ENCODE measurements around the gene CECR2. TPM values are rescaled to one million over a fixed set of nuclear protein-coding genes. Genes with fewer than 3 reads are reported as not detected.

CECR2 gene
- total RNA-seq, 3 donors from 2014 or later = 0.05 to 0.14 (median 0.08) TPM

DNA sequence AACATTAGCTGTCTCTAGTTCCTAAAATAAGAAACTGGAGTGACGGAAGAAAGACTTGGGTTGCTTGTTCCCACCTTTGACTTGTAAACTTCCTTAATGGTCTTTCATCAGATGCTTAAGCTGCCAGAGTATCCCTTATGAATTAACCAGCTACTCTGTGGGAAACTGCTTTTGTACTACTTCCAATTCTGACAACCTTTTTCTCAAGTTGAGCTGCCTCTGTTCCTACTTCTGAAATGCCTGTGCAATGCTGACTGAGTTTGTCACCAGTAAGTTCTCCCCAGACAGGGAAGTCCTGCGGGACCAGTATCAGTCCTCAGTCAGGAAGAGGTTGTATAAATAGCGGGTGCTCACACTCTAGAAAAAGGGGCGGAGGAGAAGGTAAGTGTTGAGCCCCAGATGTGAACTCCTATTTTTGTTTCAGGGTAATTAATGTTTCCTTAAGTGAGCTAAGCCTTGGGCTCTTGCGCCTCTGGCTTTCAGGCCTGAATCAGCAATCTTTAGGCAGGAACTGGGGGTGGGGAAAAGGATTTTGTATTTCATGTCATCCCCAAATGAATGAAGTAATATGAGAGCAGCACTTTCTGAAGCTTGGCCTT lies 67.2 kb downstream of the CECR2 start:
- Mint-ChIP-seq H3K27me3 (ENCODE audit: low read depth) (peaks cover 7% of the 10 kb centered on the region), H3K9me3 (no peaks in the 10 kb centered on the region), H3K36me3 (ENCODE audit: insufficient read depth) (no peaks in the 10 kb centered on the region), H3K4me3 (no peak overlapping the region), H3K4me1 (ENCODE audit: low read depth) (no peaks in the 10 kb centered on the region)
- no peak for ATAC-seq
- no peak for DNase-seq

GRCh38 chr22:17436981-17437412 lies 67.7 kb downstream of the CECR2 start:
- Mint-ChIP-seq H3K4me3 (no peak overlapping the region), H3K9me3 (no peaks in the 10 kb centered on the region), H3K36me3 (ENCODE audit: insufficient read depth) (no peaks in the 10 kb centered on the region), H3K27me3 (ENCODE audit: low read depth) (peaks cover 7% of the 10 kb centered on the region), H3K4me1 (ENCODE audit: low read depth) (no peaks in the 10 kb centered on the region)
- ATAC-seq (no peak), DNase-seq (no peak)

DNA sequence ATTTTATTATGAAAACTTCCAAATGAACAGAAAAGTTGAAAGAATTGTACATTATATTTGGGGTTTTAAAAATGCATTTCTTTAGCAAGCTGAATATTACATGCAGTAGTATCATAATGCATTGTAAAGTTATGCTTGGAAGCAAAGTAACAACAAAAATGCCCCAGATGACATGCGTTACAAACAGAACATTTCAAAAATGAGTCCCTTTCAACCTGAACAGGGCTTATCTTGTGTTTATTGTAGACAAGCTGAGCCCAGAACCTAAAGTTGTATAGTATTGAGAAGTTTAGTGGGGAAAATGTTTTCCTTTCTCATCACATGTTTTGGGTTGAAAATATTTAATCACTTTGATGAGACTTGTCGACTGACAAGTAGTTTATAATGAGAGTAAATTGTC lies 68.8 kb downstream of the CECR2 start:
- Mint-ChIP-seq H3K4me3 (no peak overlapping the region), H3K27me3 (ENCODE audit: low read depth) (peaks cover 9% of the 10 kb centered on the region), H3K9me3 (no peaks in the 10 kb centered on the region), H3K4me1 (ENCODE audit: low read depth) (no peaks in the 10 kb centered on the region), H3K36me3 (ENCODE audit: insufficient read depth) (no peaks in the 10 kb centered on the region)
- DNase-seq (no peak), ATAC-seq (no peak)

- Mint-ChIP-seq H3K9me3 (no peaks in the 10 kb centered on the region), H3K4me3 (no peak overlapping the region), H3K36me3 (ENCODE audit: insufficient read depth) (no peaks in the 10 kb centered on the region), H3K4me1 (ENCODE audit: low read depth) (no peaks in the 10 kb centered on the region), H3K27me3 (ENCODE audit: low read depth) (peaks cover 7% of the 10 kb centered on the region)
- ATAC-seq (no peak), DNase-seq (no peak)
Observed at GRCh38 chr22:17441326-17441725, 72.1 kb downstream of the CECR2 start.

GRCh38 chr22:17443405-17444203 lies 74.3 kb downstream of the CECR2 start:
- Mint-ChIP-seq H3K36me3 (ENCODE audit: insufficient read depth) (no peaks in the 10 kb centered on the region), H3K4me3 (no peak overlapping the region), H3K4me1 (ENCODE audit: low read depth) (no peaks in the 10 kb centered on the region), H3K9me3 (no peaks in the 10 kb centered on the region), H3K27me3 (ENCODE audit: low read depth) (peaks cover 4% of the 10 kb centered on the region)
- no peak for DNase-seq
- ATAC-seq = no peak

GRCh38 chr22:17444204-17444504 lies 74.9 kb downstream of the CECR2 start:
- DNase-seq (no peak), ATAC-seq (no peak)
- Mint-ChIP-seq H3K9me3 (no peaks in the 10 kb centered on the region), H3K36me3 (ENCODE audit: insufficient read depth) (no peaks in the 10 kb centered on the region), H3K4me3 (no peak overlapping the region), H3K27me3 (ENCODE audit: low read depth) (peaks cover 4% of the 10 kb centered on the region), H3K4me1 (ENCODE audit: low read depth) (no peaks in the 10 kb centered on the region)

- DNase-seq = no peak
- Mint-ChIP-seq H3K4me3 (no peak overlapping the region), H3K27me3 (ENCODE audit: low read depth) (peaks cover 7% of the 10 kb centered on the region), H3K4me1 (ENCODE audit: low read depth) (no peaks in the 10 kb centered on the region), H3K36me3 (ENCODE audit: insufficient read depth) (no peaks in the 10 kb centered on the region), H3K9me3 (no peaks in the 10 kb centered on the region)
- no peak for ATAC-seq
Observed at GRCh38 chr22:17446698-17447097, 77.4 kb downstream of the CECR2 start.

DNA sequence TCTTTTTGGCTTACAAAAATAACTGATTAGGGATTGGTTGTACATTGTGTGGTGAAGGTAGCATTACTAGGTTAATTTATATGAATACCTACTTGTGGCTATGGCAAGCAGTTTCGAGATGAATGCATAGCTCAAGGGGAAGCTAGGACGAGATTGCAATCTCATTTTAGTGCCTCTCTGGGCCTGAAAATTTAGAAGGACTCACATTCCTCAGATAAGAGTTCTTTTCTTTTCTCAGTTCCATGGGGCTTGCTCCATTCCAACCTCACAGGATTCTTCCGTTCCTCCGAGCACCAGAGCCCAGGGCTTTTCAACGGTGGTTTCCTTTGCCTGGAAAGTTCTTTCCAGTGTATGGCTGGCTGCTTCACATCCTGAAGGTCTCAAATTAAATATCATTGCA lies 82.1 kb downstream of the CECR2 start:
- H3K36me3 Mint-ChIP-seq (ENCODE audit: insufficient read depth) = no peaks in the 10 kb centered on the region
- no peak for ATAC-seq
- H3K9me3 Mint-ChIP-seq = no peaks in the 10 kb centered on the region
- H3K4me3 Mint-ChIP-seq = no peak overlapping the region
- H3K27me3 Mint-ChIP-seq (ENCODE audit: low read depth) = peaks cover 3% of the 10 kb centered on the region
- no peak for DNase-seq
- no peaks in the 10 kb centered on the region for H3K4me1 Mint-ChIP-seq (ENCODE audit: low read depth)

GRCh38 chr22:17460895-17461294 lies 91.6 kb downstream of the CECR2 start:
- Mint-ChIP-seq H3K4me3 (no peak overlapping the region), H3K9me3 (no peaks in the 10 kb centered on the region), H3K4me1 (ENCODE audit: low read depth) (no peaks in the 10 kb centered on the region), H3K27me3 (ENCODE audit: low read depth) (peaks cover 7% of the 10 kb centered on the region), H3K36me3 (ENCODE audit: insufficient read depth) (no peaks in the 10 kb centered on the region)
- DNase-seq (no peak), ATAC-seq (no peak)

DNA sequence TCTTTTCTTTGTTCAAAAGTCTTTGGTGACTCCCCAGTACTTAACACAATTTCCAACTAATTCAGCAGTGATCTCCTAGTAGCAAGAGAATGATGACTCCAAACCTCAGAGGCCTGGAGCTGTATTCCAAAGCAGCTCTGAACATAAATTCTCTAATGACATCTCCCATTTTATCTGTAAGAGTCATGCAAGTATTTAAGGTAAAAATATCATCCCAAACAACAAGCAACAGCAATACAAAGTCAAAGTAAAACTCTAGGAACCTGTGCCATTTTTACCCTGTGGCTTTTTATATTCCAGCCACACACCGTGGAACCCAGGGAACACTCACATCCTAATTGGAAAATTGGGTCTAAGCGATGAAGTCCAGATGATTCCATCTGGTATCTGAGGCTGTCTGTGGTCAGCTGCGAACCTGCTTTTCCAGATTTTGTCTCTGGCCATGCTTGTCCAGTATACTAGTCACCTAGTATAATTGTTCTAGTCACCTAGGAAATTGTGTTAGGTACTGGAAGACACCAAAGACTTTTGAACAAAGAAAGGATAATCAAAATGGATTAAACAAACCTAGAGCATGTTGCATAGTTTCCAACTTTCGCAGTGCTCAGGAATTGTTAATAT lies 101.7 kb downstream of the CECR2 start:
- DNase-seq = no peak
- ATAC-seq = no peak
- H3K27me3 Mint-ChIP-seq (ENCODE audit: low read depth) = peaks cover 15% of the 10 kb centered on the region
- H3K4me3 Mint-ChIP-seq = no peak overlapping the region
- no peaks in the 10 kb centered on the region for H3K4me1 Mint-ChIP-seq (ENCODE audit: low read depth)
- no peaks in the 10 kb centered on the region for H3K36me3 Mint-ChIP-seq (ENCODE audit: insufficient read depth)
- no peaks in the 10 kb centered on the region for H3K9me3 Mint-ChIP-seq

GRCh38 chr22:17471886-17472535 lies 102.8 kb downstream of the CECR2 start:
- Mint-ChIP-seq H3K4me1 (ENCODE audit: low read depth) (no peaks in the 10 kb centered on the region), H3K27me3 (ENCODE audit: low read depth) (peaks cover 13% of the 10 kb centered on the region), H3K4me3 (no peak overlapping the region), H3K9me3 (no peaks in the 10 kb centered on the region), H3K36me3 (ENCODE audit: insufficient read depth) (no peaks in the 10 kb centered on the region)
- ATAC-seq (no peak), DNase-seq (no peak)

DNA sequence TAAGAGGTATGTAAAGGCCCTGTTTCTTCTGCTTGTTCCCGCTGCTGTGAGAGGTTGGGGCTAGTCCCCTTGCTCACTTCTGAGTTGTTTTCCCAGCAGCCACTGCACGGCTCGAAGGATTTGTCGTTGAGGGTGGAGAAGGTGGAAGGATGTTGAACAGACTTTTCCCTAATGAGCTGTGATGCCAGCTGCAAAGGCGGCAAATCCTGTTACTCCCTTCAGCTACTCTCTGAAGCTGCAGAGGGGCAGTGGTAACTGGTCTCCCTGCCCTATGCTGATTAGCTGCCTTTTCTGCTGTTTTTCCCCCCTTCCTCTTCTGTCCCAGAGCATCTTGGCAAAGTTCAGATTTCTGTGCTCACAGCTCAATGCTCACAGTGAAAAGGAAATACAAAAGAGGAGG lies 103.7 kb downstream of the CECR2 start:
- DNase-seq (no peak), ATAC-seq (no peak)
- no peaks in the 10 kb centered on the region for H3K36me3 Mint-ChIP-seq (ENCODE audit: insufficient read depth)
- H3K4me3 Mint-ChIP-seq = no peak overlapping the region
- H3K4me1 Mint-ChIP-seq (ENCODE audit: low read depth) = no peaks in the 10 kb centered on the region
- H3K9me3 Mint-ChIP-seq = no peaks in the 10 kb centered on the region
- H3K27me3 Mint-ChIP-seq (ENCODE audit: low read depth) = peaks cover 21% of the 10 kb centered on the region

- Mint-ChIP-seq H3K4me3 (no peak overlapping the region), H3K36me3 (ENCODE audit: insufficient read depth) (no peaks in the 10 kb centered on the region), H3K9me3 (no peaks in the 10 kb centered on the region), H3K4me1 (ENCODE audit: low read depth) (no peaks in the 10 kb centered on the region), H3K27me3 (ENCODE audit: low read depth) (peaks cover 26% of the 10 kb centered on the region)
- ATAC-seq = no peak
- DNase-seq = no peak
Observed at GRCh38 chr22:17475318-17476230, 106.3 kb downstream of the CECR2 start.

- no peak for DNase-seq
Observed at GRCh38 chr22:17476838-17477237, 107.6 kb downstream of the CECR2 start.

More at GRCh38 chr22:17476838-17477237, 107.6 kb downstream of the CECR2 start:
- Mint-ChIP-seq H3K4me3 (no peak overlapping the region), H3K36me3 (ENCODE audit: insufficient read depth) (no peaks in the 10 kb centered on the region), H3K27me3 (ENCODE audit: low read depth) (peaks cover 25% of the 10 kb centered on the region), H3K9me3 (no peaks in the 10 kb centered on the region), H3K4me1 (ENCODE audit: low read depth) (no peaks in the 10 kb centered on the region)
- ATAC-seq = no peak
